Measurements from ENCODE around the gene TRIM17. TPM values are rescaled to one million over a fixed set of nuclear protein-coding genes. Genes with fewer than 3 reads are reported as not detected.

TRIM17 gene
- total and polyA plus RNA-seq, 10 donors: 0.36 to 7.1 (median 4.7) TPM

- peak overlapping the region in 7 of 8 donors; percentile 33 to 65 (median 37) for H3K4me3 ChIP-seq
- intact Hi-C loops (cut with DNase I; ENCODE audit: low total_unique reads): no loop called here
- H3K9me3 ChIP-seq: no peaks in the 10 kb centered on the region
- DNase-seq: no peak
- H3K36me3 ChIP-seq: no peaks in the 10 kb centered on the region
- H3K27me3 ChIP-seq (replicated peaks in 1 of 7): peaks cover 0 to 58% (median 18%) of the 10 kb centered on the region in 7 donors
- H3K27ac ChIP-seq: peak overlapping the region in 3 of 8 donors; percentile 22 to 65 (median 28)
- TF ChIP-seq POLR2AphosphoS5 (IDR thresholded peaks at IDR 0.05): peak; percentile 5 to 71 (median 39)
- TF ChIP-seq POLR2A (IDR thresholded peaks at IDR 0.05): no peak
- 6 to 11% (median 8%) methylated on average over 41 to 51 of the region's 51 CpGs for WGBS, 5 donors
- peaks cover 0 to 16% (median 14%) of the 10 kb centered on the region in 6 donors for H3K4me1 ChIP-seq
Measured at GRCh38 chr1:228445843-228446650, 29.4 kb upstream of the TRIM17 start.

DNA sequence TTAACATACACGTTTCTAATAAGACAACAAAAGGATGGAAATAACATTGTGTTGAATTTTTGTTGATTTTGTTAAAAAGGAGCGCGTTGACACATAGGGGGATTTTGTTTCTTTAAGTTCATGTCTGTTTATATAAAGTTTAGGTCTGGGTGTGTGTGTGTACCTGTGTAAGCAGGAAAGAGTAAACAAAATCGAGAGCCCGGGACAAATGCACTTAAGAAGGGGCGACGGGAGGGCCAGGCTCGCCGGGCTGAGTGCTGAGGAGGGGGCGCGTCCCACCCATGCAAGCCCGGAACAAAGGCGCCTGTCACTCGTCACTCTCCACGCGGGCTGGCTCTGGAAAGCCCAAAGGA, 28.8 kb upstream of the TRIM17 start:
- intact Hi-C loops (cut with DNase I; ENCODE audit: low total_unique reads): no loop called here
- Histone ChIP-seq H3K27ac (peak overlapping the region in 3 of 8 donors; percentile 22 to 65 (median 28)), H3K4me3 (peak overlapping the region in 7 of 8 donors; percentile 33 to 65 (median 37)), H3K9me3 (no peaks in the 10 kb centered on the region), H3K36me3 (no peaks in the 10 kb centered on the region), H3K4me1 (peaks cover 0 to 16% (median 14%) of the 10 kb centered on the region in 6 donors), H3K27me3 (replicated peaks in 1 of 7) (peaks cover 0 to 63% (median 18%) of the 10 kb centered on the region in 7 donors)
- WGBS, 5 donors: 7 to 11% (median 8%) methylated on average over 16 of the region's 16 CpGs
- DNase-seq: no peak
- no peak for TF ChIP-seq POLR2AphosphoS5 (IDR thresholded peaks at IDR 0.05)
- no peak for TF ChIP-seq CTCF (IDR thresholded peaks at IDR 0.05 in 8 of 11, conservative IDR thresholded peaks at IDR 0.05 in 3 of 11)
- no peak for TF ChIP-seq POLR2A (IDR thresholded peaks at IDR 0.05)

DNA sequence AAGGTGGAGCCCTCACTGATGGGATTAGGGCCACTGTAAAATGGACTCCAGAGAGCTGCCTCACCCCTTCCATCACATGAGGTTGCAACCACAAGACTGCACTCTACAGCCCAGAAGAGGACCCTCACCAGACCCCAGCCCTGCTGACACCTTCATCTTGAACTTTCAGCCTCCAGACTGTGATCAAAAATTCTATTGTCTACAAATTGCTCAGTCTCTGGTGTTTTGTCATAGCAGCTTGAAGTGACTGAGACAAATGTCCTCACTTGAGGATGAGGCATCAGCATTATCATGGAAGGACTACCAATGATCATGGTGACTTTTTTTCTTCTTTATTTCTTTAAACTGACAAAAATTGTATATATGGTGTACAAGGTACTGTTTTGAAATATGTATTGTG, 26.7 kb upstream of the TRIM17 start:
- no peak for DNase-seq
- TF ChIP-seq CTCF (IDR thresholded peaks at IDR 0.05 in 8 of 11, conservative IDR thresholded peaks at IDR 0.05 in 3 of 11): no peak
- no peak for TF ChIP-seq POLR2A (IDR thresholded peaks at IDR 0.05)
- no peak for TF ChIP-seq POLR2AphosphoS5 (IDR thresholded peaks at IDR 0.05)
- no peaks in the 10 kb centered on the region for H3K9me3 ChIP-seq
- H3K4me1 ChIP-seq: peaks cover 0 to 16% (median 14%) of the 10 kb centered on the region in 6 donors
- H3K36me3 ChIP-seq: no peaks in the 10 kb centered on the region
- H3K27ac ChIP-seq: no peak overlapping the region
- peaks cover 0 to 83% (median 18%) of the 10 kb centered on the region in 7 donors for H3K27me3 ChIP-seq (replicated peaks in 1 of 7)
- intact Hi-C loops (cut with DNase I; ENCODE audit: low total_unique reads): no loop called here
- H3K4me3 ChIP-seq: no peak overlapping the region

DNA sequence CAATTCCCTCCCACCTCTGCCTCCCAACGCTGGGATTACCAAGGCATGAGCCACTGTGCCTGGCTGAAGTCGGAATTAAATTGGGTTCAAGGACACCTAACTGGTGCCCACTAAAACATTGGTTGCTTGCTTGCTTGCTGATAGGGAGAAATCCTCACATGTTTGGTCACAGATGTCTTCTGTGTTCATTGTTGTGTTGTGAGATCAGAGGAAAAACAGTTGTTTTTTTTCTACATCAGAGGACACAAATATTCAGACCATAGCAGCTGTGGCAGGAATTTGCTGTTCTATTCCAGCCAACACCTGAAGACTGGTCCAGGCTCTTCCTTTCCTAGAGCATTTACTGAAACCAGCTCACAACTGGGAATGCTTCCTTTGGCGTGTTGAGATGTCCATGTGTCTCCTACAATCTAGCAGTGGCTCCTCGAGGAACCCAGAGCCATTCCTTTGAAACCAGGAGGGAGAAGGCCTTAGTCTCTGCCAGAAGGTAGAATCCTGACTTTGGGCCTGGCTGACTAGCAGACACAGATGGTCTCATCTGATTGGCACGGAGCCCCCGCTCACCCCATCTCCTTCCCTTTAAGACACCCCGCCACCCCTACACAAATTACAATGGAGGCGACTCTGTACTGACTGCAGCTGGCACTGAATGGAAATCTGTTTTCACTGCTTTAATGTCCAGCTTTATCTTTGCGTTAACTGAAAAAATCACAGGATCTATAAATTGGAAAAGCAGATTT, 24.3 kb upstream of the TRIM17 start:
- Histone ChIP-seq H3K4me3 (no peak overlapping the region), H3K27ac (no peak overlapping the region), H3K9me3 (no peaks in the 10 kb centered on the region), H3K27me3 (replicated peaks in 1 of 7) (peaks cover 0 to 84% (median 11%) of the 10 kb centered on the region in 7 donors), H3K4me1 (peaks cover 0 to 10% (median 9%) of the 10 kb centered on the region in 6 donors), H3K36me3 (no peaks in the 10 kb centered on the region)
- no peak for DNase-seq
- no peak for TF ChIP-seq CTCF (IDR thresholded peaks at IDR 0.05 in 8 of 11, conservative IDR thresholded peaks at IDR 0.05 in 3 of 11)
- TF ChIP-seq POLR2AphosphoS5 (IDR thresholded peaks at IDR 0.05): no peak
- no peak for TF ChIP-seq POLR2A (IDR thresholded peaks at IDR 0.05)
- intact Hi-C loops (cut with DNase I; ENCODE audit: low total_unique reads): no loop called here
- WGBS, 5 donors: 89 to 91% (median 90%) methylated on average over 9 of the region's 9 CpGs
